Measurements from ENCODE around the gene RRP8. TPM values are rescaled to one million over a fixed set of nuclear protein-coding genes. Genes with fewer than 3 reads are reported as not detected.

The RRP8 gene
- total RNA-seq, 1 donor from 2014 or later = 23.9 TPM

DNA sequence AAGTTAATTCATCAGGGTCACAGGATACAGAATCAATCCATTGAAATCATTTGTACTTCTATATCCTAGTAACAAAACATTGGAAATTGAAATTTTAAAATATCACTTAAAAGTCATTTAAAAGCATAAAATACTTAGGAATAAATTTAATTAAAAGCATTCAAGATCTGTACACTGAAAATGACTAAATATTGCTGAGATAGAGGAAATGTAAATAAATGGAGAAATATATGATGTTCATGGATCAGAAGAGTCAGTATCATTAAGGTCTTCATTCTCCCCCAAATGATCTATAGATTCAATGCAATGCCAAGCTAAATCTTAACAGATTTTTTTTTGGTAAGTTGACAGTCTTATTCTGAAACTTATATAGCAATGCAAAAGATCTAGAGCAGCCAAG lies 49.8 kb downstream of the RRP8 start:
- Histone ChIP-seq H3K4me2 (ENCODE audit: low read length) (no peak overlapping the region), H2AFZ (ENCODE audit: low read depth, low read length) (no peak overlapping the region), H3K9me3 (ENCODE audit: insufficient read depth, low read depth, low read length) (no peaks in the 10 kb centered on the region), H4K20me1 (ENCODE audit: insufficient read depth, low read length) (no peaks in the 10 kb centered on the region), H3K4me1 (ENCODE audit: insufficient read depth, low read length) (no peaks in the 10 kb centered on the region), H3K79me2 (ENCODE audit: insufficient read depth, low read length) (no peaks in the 10 kb centered on the region), H3K4me3 (ENCODE audit: insufficient read depth, low read depth, low read length) (no peak overlapping the region), H3K9ac (ENCODE audit: low read length) (no peak overlapping the region), H3K27me3 (ENCODE audit: insufficient read depth, low read length) (no peaks in the 10 kb centered on the region), H3K27ac (ENCODE audit: low read depth, low read length) (no peak overlapping the region), H3K36me3 (ENCODE audit: insufficient read depth, low read length) (no peaks in the 10 kb centered on the region)
- no peak for DNase-seq (ENCODE audit: low read depth)
- no peak for FAIRE-seq
- TF ChIP-seq EZH2 (IDR thresholded peaks at IDR 0.05; ENCODE audit: insufficient read depth, low read length) (no peak), CTCF (IDR thresholded peaks at IDR 0.05; ENCODE audit: insufficient read depth, low read depth, low read length) (no peak)
- Mint-ChIP-seq H3K27ac (ENCODE audit: unreplicated experiment) (no peak overlapping the region), H3K36me3 (ENCODE audit: low read depth, unreplicated experiment) (peaks cover 4% of the 10 kb centered on the region), H3K27me3 (ENCODE audit: low read depth, unreplicated experiment) (no peaks in the 10 kb centered on the region), H3K9me3 (ENCODE audit: unreplicated experiment) (no peaks in the 10 kb centered on the region), H3K4me3 (ENCODE audit: unreplicated experiment) (no peak overlapping the region), H3K4me1 (ENCODE audit: low read depth, unreplicated experiment) (no peaks in the 10 kb centered on the region)

DNA sequence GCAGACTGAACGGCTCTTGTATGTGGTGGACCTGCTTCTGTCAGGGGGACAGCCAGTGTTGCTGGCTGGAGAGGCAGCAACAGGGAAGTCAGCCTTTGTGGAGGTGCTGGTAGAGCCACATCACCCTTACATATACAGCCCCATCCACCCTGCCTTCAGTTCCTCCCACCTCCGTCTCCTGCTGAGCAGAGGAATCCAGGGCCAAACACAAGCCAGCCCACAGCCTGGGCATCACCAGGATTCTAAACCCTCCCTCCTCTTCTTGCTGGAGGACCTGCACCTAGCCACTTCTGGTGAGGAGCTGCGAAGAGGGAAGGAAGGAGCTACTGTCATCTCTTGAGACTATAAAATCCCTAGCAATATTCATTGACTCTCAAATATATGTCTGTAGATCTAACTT lies 54.8 kb downstream of the RRP8 start:
- Histone ChIP-seq H3K79me2 (ENCODE audit: insufficient read depth, low read length) (no peaks in the 10 kb centered on the region), H3K27ac (ENCODE audit: low read depth, low read length) (no peak overlapping the region), H3K27me3 (ENCODE audit: insufficient read depth, low read length) (no peaks in the 10 kb centered on the region), H3K4me1 (ENCODE audit: insufficient read depth, low read length) (peaks cover 3% of the 10 kb centered on the region), H3K4me3 (ENCODE audit: insufficient read depth, low read depth, low read length) (no peak overlapping the region), H3K9ac (ENCODE audit: low read length) (no peak overlapping the region), H2AFZ (ENCODE audit: low read depth, low read length) (no peak overlapping the region), H3K9me3 (ENCODE audit: insufficient read depth, low read depth, low read length) (no peaks in the 10 kb centered on the region), H3K4me2 (ENCODE audit: low read length) (no peak overlapping the region), H3K36me3 (ENCODE audit: insufficient read depth, low read length) (no peaks in the 10 kb centered on the region), H4K20me1 (ENCODE audit: insufficient read depth, low read length) (no peaks in the 10 kb centered on the region)
- Mint-ChIP-seq H3K4me3 (ENCODE audit: unreplicated experiment) (no peak overlapping the region), H3K27ac (ENCODE audit: unreplicated experiment) (no peak overlapping the region), H3K27me3 (ENCODE audit: low read depth, unreplicated experiment) (no peaks in the 10 kb centered on the region), H3K36me3 (ENCODE audit: low read depth, unreplicated experiment) (peaks cover 24% of the 10 kb centered on the region), H3K9me3 (ENCODE audit: unreplicated experiment) (no peaks in the 10 kb centered on the region), H3K4me1 (ENCODE audit: low read depth, unreplicated experiment) (peaks cover 1% of the 10 kb centered on the region)
- TF ChIP-seq CTCF (IDR thresholded peaks at IDR 0.05; ENCODE audit: insufficient read depth, low read depth, low read length) = no peak
- no peak for TF ChIP-seq EZH2 (IDR thresholded peaks at IDR 0.05; ENCODE audit: insufficient read depth, low read length)
- DNase-seq (ENCODE audit: low read depth) (no peak), FAIRE-seq (no peak)

- H3K36me3 Mint-ChIP-seq (ENCODE audit: low read depth, unreplicated experiment) = peaks cover 25% of the 10 kb centered on the region
- H3K27me3 Mint-ChIP-seq (ENCODE audit: low read depth, unreplicated experiment) = no peaks in the 10 kb centered on the region
- Histone ChIP-seq H3K36me3 (ENCODE audit: insufficient read depth, low read length) (no peaks in the 10 kb centered on the region), H3K4me3 (ENCODE audit: insufficient read depth, low read depth, low read length) (no peak overlapping the region), H3K9ac (ENCODE audit: low read length) (no peak overlapping the region), H3K27ac (ENCODE audit: low read depth, low read length) (no peak overlapping the region), H3K27me3 (ENCODE audit: insufficient read depth, low read length) (no peaks in the 10 kb centered on the region), H3K79me2 (ENCODE audit: insufficient read depth, low read length) (no peaks in the 10 kb centered on the region), H4K20me1 (ENCODE audit: insufficient read depth, low read length) (no peaks in the 10 kb centered on the region), H3K9me3 (ENCODE audit: insufficient read depth, low read depth, low read length) (no peaks in the 10 kb centered on the region), H2AFZ (ENCODE audit: low read depth, low read length) (no peak overlapping the region), H3K4me2 (ENCODE audit: low read length) (no peak overlapping the region), H3K4me1 (ENCODE audit: insufficient read depth, low read length) (peaks cover 3% of the 10 kb centered on the region)
- no peak overlapping the region for H3K27ac Mint-ChIP-seq (ENCODE audit: unreplicated experiment)
- no peak for FAIRE-seq
- DNase-seq (ENCODE audit: low read depth) = no peak
- H3K9me3 Mint-ChIP-seq (ENCODE audit: unreplicated experiment) = no peaks in the 10 kb centered on the region
- no peak for TF ChIP-seq CTCF (IDR thresholded peaks at IDR 0.05; ENCODE audit: insufficient read depth, low read depth, low read length)
- no peak for TF ChIP-seq EZH2 (IDR thresholded peaks at IDR 0.05; ENCODE audit: insufficient read depth, low read length)
- H3K4me3 Mint-ChIP-seq (ENCODE audit: unreplicated experiment) = no peak overlapping the region
- peaks cover 1% of the 10 kb centered on the region for H3K4me1 Mint-ChIP-seq (ENCODE audit: low read depth, unreplicated experiment)
Observed at GRCh38 chr11:6548121-6548520, 55.3 kb downstream of the RRP8 start.
